Lower leg skin (tissue), 4 donors: Measurements from ENCODE around the gene PALM. TPM values are rescaled to one million over a fixed set of nuclear protein-coding genes. Genes with fewer than 3 reads are reported as not detected.

Experiments
- DNase-seq, 2 donors: peaks; one replicate each; pipeline ENCODE4 v3.0.0-alpha.2; 2019; ENCODE audit warnings: low spot score in 2 of 2
- H3K4me3 ChIP-seq: fragments of 200-600 bp; sonication (generic); 2 replicates; pipeline ENCODE4 v1.5.1; 2017; ENCODE audit warnings: mild to moderate bottlenecking, low read depth; ENCODE audit not compliant: poor library complexity, severe bottlenecking
- CTCF ChIP-seq, 3 donors: fragments of 450-650 bp; IDR thresholded peaks; one replicate each; pipeline ENCODE4 v1.5.1; 2016; ENCODE audit warnings: antibody characterized with exemption in 3 of 3, mild to moderate bottlenecking in 3 of 3, moderate library complexity in 2 of 3
- POLR2A ChIP-seq, 2 donors: fragments of 450-650 bp; IDR thresholded peaks; one replicate each; pipeline ENCODE4 v1.6.1; 2016 to 2017; ENCODE audit warnings: antibody characterized with exemption in 2 of 2, mild to moderate bottlenecking in 1 of 2, moderate library complexity in 1 of 2
- WGBS, 2 donors: methylation state at CpG; one replicate each; pipeline ENCODE4 v1.1.5; 2018; 5-methylcytosine and 5-hydroxymethylcytosine counted together
- intact Hi-C: fragments of 100-400 bp; cut with DNase I; formaldehyde crosslinking; loops from one replicate; pipeline ENCODE4 v1.15.0; 2023; ENCODE audit warnings: low total_unique reads
- total RNA-seq, 4 donors: library from RNA; depleted of rRNA; stranded (reverse); fragments of >200 nt; gene quantifications; one replicate each; pipeline ENCODE4 v1.1.0, GENCODE V29; 2016

The PALM gene
- total RNA-seq, 4 donors from 2014 or later: 25.1 to 92.3 (median 41.9) TPM

GRCh38 chr19:750640-751423, 42.1 kb downstream of the PALM start, which contains the start of gene MISP:
Gene MISP (plus strand): TSS chr19:751112. CDS start chr19:756947, 5,835 bp downstream.
- H3K4me3 ChIP-seq: no peak within 1 kb of the TSS
- TF ChIP-seq CTCF (IDR thresholded peaks at IDR 0.05): no peak
- no peak for TF ChIP-seq POLR2A (IDR thresholded peaks at IDR 0.05)
- intact Hi-C loops: no loop called here
- 30 to 43% methylated on average over 23 to 30 of the region's 31 CpGs for WGBS, 2 donors
- DNase-seq: no peak

GRCh38 chr19:751501-752341, 43.0 kb downstream of the PALM start:
- TF ChIP-seq CTCF (IDR thresholded peaks at IDR 0.05): no peak
- no peak for TF ChIP-seq POLR2A (IDR thresholded peaks at IDR 0.05)
- DNase-seq: no peak
- WGBS, 2 donors: 58 to 76% methylated on average over 22 to 30 of the region's 30 CpGs
- no peak overlapping the region for H3K4me3 ChIP-seq
- intact Hi-C loops: no loop called here

- intact Hi-C loops: no loop called here
- TF ChIP-seq CTCF (IDR thresholded peaks at IDR 0.05) (no peak), POLR2A (IDR thresholded peaks at IDR 0.05) (no peak)
- 26 to 45% methylated on average over 37 to 39 of the region's 39 CpGs for WGBS, 2 donors
- peak in 1 of 2 donors; percentile 33 for DNase-seq
- H3K4me3 ChIP-seq: no peak overlapping the region
Measured at GRCh38 chr19:752652-753517, 44.1 kb downstream of the PALM start.

- no peak overlapping the region for H3K4me3 ChIP-seq
- TF ChIP-seq CTCF (IDR thresholded peaks at IDR 0.05): no peak
- TF ChIP-seq POLR2A (IDR thresholded peaks at IDR 0.05): no peak
- no peak for DNase-seq
- intact Hi-C loops: no loop called here
- WGBS, 2 donors: 94% methylated on average over 9 of the region's 9 CpGs
Measured at GRCh38 chr19:754530-754929, 45.8 kb downstream of the PALM start.

GRCh38 chr19:755063-755462, 46.3 kb downstream of the PALM start:
- TF ChIP-seq CTCF (IDR thresholded peaks at IDR 0.05): no peak
- TF ChIP-seq POLR2A (IDR thresholded peaks at IDR 0.05): no peak
- WGBS, 2 donors: 96% methylated on average over 13 to 15 of the region's 15 CpGs
- DNase-seq: no peak
- H3K4me3 ChIP-seq: no peak overlapping the region
- intact Hi-C loops: no loop called here
